Choroid plexus epithelial cell (primary cell): Measurements from ENCODE around the gene ABI3BP.

Experiments
- DNase-seq: peaks from one replicate; pipeline ENCODE4 v3.0.0-alpha.2; 2010; ENCODE audit warnings: low read depth
- H3K4me3 ChIP-seq: 2 replicates; pipeline ENCODE4 v1.5.1; 2011; ENCODE audit warnings: low read depth, mild to moderate bottlenecking, control low read depth, low read length, moderate library complexity
- TF ChIP-seq, protein P1 (sequence below): conservative IDR thresholded peaks from 2 replicates; pipeline ENCODE4 v1.5.1; 2011; ENCODE audit warnings: low read depth, mild to moderate bottlenecking, control low read depth, inconsistent platforms, low read length, moderate library complexity

Gene ABI3BP

DNA sequence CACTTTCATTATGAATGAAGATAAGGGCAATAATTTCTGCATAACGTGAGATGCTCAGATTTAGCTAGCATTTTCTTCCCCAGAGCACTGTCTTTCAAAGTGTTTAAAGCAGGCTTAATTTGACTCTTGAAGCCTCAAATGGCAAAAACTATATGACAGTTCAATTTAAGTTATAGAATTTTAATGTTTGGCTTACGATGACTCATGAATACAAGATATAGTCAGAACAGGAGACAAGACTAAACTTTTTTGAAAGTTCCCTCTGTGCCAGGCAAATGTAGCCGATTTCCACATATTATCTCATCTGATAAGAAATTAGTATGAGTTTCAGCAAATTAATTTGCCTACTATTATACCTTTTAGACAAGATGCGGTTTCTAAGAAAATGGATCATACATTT, 19.6 kb downstream of the ABI3BP start:
- TF ChIP-seq, protein P1, sequence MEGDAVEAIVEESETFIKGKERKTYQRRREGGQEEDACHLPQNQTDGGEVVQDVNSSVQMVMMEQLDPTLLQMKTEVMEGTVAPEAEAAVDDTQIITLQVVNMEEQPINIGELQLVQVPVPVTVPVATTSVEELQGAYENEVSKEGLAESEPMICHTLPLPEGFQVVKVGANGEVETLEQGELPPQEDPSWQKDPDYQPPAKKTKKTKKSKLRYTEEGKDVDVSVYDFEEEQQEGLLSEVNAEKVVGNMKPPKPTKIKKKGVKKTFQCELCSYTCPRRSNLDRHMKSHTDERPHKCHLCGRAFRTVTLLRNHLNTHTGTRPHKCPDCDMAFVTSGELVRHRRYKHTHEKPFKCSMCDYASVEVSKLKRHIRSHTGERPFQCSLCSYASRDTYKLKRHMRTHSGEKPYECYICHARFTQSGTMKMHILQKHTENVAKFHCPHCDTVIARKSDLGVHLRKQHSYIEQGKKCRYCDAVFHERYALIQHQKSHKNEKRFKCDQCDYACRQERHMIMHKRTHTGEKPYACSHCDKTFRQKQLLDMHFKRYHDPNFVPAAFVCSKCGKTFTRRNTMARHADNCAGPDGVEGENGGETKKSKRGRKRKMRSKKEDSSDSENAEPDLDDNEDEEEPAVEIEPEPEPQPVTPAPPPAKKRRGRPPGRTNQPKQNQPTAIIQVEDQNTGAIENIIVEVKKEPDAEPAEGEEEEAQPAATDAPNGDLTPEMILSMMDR, result no peak
- no peak for DNase-seq
- no peak overlapping the region for H3K4me3 ChIP-seq

GRCh38 chr3:100972867-100973266, 20.4 kb downstream of the ABI3BP start:
- peak; percentile 40 for DNase-seq
- TF ChIP-seq, protein P1, result no peak
- no peak overlapping the region for H3K4me3 ChIP-seq

- TF ChIP-seq, protein P1, result no peak
- H3K4me3 ChIP-seq, result no peak overlapping the region
- no peak for DNase-seq
Measured at GRCh38 chr3:100972301-100972844, 20.8 kb downstream of the ABI3BP start.

DNA sequence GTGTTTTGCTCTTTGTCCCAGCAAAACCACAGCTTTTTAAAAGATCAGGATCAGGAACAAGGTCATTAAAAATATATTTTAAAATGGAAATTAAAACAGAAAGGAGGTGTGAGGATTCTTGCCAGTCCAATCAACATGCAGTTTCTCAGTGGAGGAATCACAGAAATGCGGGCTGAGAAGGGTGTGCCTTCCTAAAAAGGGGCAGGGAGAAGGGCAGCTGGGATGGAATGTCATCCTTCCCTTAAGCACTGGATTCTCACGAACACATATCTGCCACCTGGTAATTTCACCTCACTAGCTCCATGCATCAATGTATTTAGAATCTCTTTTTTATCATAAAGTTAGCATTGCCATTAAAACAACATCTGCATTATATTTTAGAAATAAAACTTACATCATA, 21.4 kb downstream of the ABI3BP start:
- DNase-seq, result no peak
- TF ChIP-seq, protein P1, result no peak
- H3K4me3 ChIP-seq, result no peak overlapping the region

- TF ChIP-seq, protein P1, result no peak
Measured at GRCh38 chr3:100970477-100970990, 22.7 kb downstream of the ABI3BP start.

DNA sequence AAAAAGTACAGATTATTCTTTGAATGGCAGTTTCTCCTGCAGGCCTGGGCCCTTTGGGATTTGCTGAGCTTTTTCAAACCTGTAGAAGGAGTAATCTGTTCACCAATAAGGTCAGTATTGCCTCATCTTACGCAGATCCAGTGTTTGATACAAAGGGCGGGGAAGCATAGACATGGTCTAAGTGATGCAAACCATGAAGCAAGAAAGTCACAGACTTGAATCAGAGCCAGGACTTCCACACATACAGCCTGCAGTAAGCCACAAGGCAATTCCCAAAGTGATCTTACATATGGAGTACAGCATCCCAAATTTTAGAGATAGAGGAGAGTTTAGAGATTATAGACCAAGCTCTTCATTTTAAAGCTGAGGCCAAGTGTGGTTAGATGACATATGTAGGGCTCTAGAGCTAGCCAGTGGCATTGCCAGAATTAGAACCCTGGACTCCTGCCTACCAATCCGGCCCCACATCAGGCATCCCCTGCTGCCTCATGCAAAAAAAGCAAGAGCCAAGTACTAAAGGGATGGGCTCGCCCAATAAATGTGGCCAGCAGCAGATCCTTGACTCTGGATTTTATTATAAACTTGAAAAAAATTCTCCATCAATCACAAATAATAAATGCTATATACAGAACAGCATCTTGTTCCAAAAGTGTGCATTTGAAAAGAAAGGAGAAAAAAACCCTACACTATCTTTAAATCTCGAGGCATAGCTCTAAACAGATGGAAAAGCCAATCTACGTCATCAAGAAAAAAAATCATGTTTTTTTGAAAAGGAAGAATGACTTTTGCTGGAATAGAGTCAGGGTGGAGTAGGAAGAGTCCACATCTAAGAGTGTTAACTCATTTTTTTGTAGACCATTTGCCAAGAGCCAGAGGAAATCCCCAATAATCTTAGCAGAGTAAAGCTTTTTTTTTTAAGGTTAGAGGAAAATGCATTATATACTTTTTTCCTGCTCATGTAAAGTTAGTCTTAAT, 24.0 kb downstream of the ABI3BP start:
- no peak for DNase-seq
- no peak overlapping the region for H3K4me3 ChIP-seq
- TF ChIP-seq, protein P1, result no peak

More at GRCh38 chr3:100970477-100970990, 22.7 kb downstream of the ABI3BP start:
- H3K4me3 ChIP-seq, result no peak overlapping the region
- DNase-seq, result no peak

DNA sequence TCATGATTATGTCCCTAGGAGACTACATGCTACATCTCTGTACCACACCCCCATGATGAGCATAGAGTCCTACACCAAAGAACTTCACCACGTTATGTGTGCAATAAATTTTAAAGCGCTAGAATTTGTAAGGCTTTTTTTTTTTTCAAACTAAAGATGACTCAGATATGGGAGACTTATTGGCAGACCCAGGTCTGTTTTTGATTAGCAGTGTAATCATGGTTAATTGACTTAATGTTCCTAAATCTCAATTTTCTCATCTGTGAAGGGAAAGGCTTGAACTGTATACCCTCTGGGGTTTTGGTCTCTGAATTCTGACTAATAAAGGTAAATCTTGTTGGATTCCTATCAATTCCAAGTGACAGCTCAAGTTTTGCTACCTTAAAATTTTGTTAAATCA, 26.4 kb downstream of the ABI3BP start:
- TF ChIP-seq, protein P1, result no peak
- H3K4me3 ChIP-seq, result no peak overlapping the region
- no peak for DNase-seq
